IgD-negative memory B cell (primary cell): ENCODE measurements around the gene SRGN. TPM values are rescaled to one million over a fixed set of nuclear protein-coding genes. Genes with fewer than 3 reads are reported as not detected.
A peak's percentile ranks its signal among the peaks of the same experiment; 100 is the strongest.

Experiments used
- H3K27ac Mint-ChIP-seq, 3 donors: one replicate each; pipeline ENCODE4 v1.8.0; 2020 to 2022; ENCODE audit warnings: mild to moderate bottlenecking in 3 of 3, mixed read lengths in 3 of 3, moderate library complexity in 1 of 3
- H3K27me3 Mint-ChIP-seq: one replicate; pipeline ENCODE4 v1.8.0; 2021; ENCODE audit warnings: mixed read lengths
- H3K36me3 Mint-ChIP-seq: one replicate; pipeline ENCODE4 v1.8.0; 2020; ENCODE audit warnings: mild to moderate bottlenecking, mixed read lengths
- H3K4me1 Mint-ChIP-seq, 3 donors: one replicate each; pipeline ENCODE4 v1.8.0; 2020 to 2022; ENCODE audit warnings: mixed read lengths in 3 of 3, mild to moderate bottlenecking in 1 of 3
- H3K4me3 Mint-ChIP-seq, 4 donors: one replicate each; pipeline ENCODE4 v1.8.0; 2020 to 2022; ENCODE audit warnings: mild to moderate bottlenecking in 4 of 4, mixed read lengths in 4 of 4, moderate library complexity in 3 of 4
- H3K9me3 Mint-ChIP-seq, 3 donors: one replicate each; pipeline ENCODE4 v1.8.0; 2020 to 2021; ENCODE audit warnings: mixed read lengths in 3 of 3, mild to moderate bottlenecking in 1 of 3
- polyA plus RNA-seq: library from polyadenylated mRNA; unstranded; fragments of 300-500 nt; fragmentation: Illumina TruSeq; gene quantifications from one replicate; pipeline ENCODE4 v1.2.3, GENCODE V29; 2021

SRGN gene
- polyA plus RNA-seq, 1 donor from 2014 or later, result 65.1 TPM

- H3K27ac Mint-ChIP-seq, result no peak overlapping the region
- H3K36me3 Mint-ChIP-seq, result no peaks in the 10 kb centered on the region
- H3K4me3 Mint-ChIP-seq, result no peak overlapping the region
- no peaks in the 10 kb centered on the region for H3K27me3 Mint-ChIP-seq
- peaks cover 3 to 8% (median 3%) of the 10 kb centered on the region in 3 donors for H3K4me1 Mint-ChIP-seq
- H3K9me3 Mint-ChIP-seq, result no peaks in the 10 kb centered on the region
These were observed 18.5 kb upstream of the SRGN start for GRCh38 chr10:69069090-69070042.

- Mint-ChIP-seq H3K9me3 (no peaks in the 10 kb centered on the region), H3K4me3 (no peak overlapping the region), H3K27ac (no peak overlapping the region), H3K4me1 (peaks cover 0 to 3% (median 3%) of the 10 kb centered on the region in 3 donors), H3K27me3 (peaks cover 4% of the 10 kb centered on the region), H3K36me3 (no peaks in the 10 kb centered on the region)
These were observed 17.0 kb upstream of the SRGN start for GRCh38 chr10:69070951-69071350.

GRCh38 chr10:69071610-69072009, 16.3 kb upstream of the SRGN start:
- no peak overlapping the region for H3K4me3 Mint-ChIP-seq
- no peak overlapping the region for H3K27ac Mint-ChIP-seq
- H3K4me1 Mint-ChIP-seq, result peaks cover 0 to 3% (median 0%) of the 10 kb centered on the region in 3 donors
- no peaks in the 10 kb centered on the region for H3K9me3 Mint-ChIP-seq
- H3K36me3 Mint-ChIP-seq, result no peaks in the 10 kb centered on the region
- H3K27me3 Mint-ChIP-seq, result peaks cover 4% of the 10 kb centered on the region

GRCh38 chr10:69073026-69073425, 14.9 kb upstream of the SRGN start:
- Mint-ChIP-seq H3K9me3 (no peaks in the 10 kb centered on the region), H3K36me3 (no peaks in the 10 kb centered on the region), H3K4me1 (peaks cover 0 to 3% (median 0%) of the 10 kb centered on the region in 3 donors), H3K4me3 (no peak overlapping the region), H3K27me3 (peaks cover 4% of the 10 kb centered on the region), H3K27ac (peak overlapping the region in 1 of 3 donors; percentile 53)

GRCh38 chr10:69073736-69074364, 14.1 kb upstream of the SRGN start:
- Mint-ChIP-seq H3K4me1 (peaks cover 0 to 3% (median 0%) of the 10 kb centered on the region in 3 donors), H3K4me3 (no peak overlapping the region), H3K27ac (no peak overlapping the region), H3K27me3 (peaks cover 4% of the 10 kb centered on the region), H3K36me3 (no peaks in the 10 kb centered on the region), H3K9me3 (no peaks in the 10 kb centered on the region)

GRCh38 chr10:69074532-69074931, 13.4 kb upstream of the SRGN start:
- Mint-ChIP-seq H3K4me1 (peaks cover 0 to 3% (median 0%) of the 10 kb centered on the region in 3 donors), H3K9me3 (no peaks in the 10 kb centered on the region), H3K4me3 (no peak overlapping the region), H3K36me3 (no peaks in the 10 kb centered on the region), H3K27me3 (peaks cover 4% of the 10 kb centered on the region), H3K27ac (no peak overlapping the region)

- Mint-ChIP-seq H3K27me3 (peaks cover 4% of the 10 kb centered on the region), H3K27ac (no peak overlapping the region), H3K4me3 (no peak overlapping the region), H3K4me1 (peaks cover 0 to 3% (median under 1%) of the 10 kb centered on the region in 3 donors), H3K9me3 (no peaks in the 10 kb centered on the region), H3K36me3 (no peaks in the 10 kb centered on the region)
These were observed 12.5 kb upstream of the SRGN start for GRCh38 chr10:69075431-69075830.

GRCh38 chr10:69078311-69078710, 9.6 kb upstream of the SRGN start:
- H3K27ac Mint-ChIP-seq, result no peak overlapping the region
- H3K4me3 Mint-ChIP-seq, result no peak overlapping the region
- H3K4me1 Mint-ChIP-seq, result peaks cover 0 to 4% (median 0%) of the 10 kb centered on the region in 3 donors
- H3K36me3 Mint-ChIP-seq, result no peaks in the 10 kb centered on the region
- H3K27me3 Mint-ChIP-seq, result peaks cover 4% of the 10 kb centered on the region
- no peaks in the 10 kb centered on the region for H3K9me3 Mint-ChIP-seq

GRCh38 chr10:69080226-69080625, 7.7 kb upstream of the SRGN start:
- no peaks in the 10 kb centered on the region for H3K9me3 Mint-ChIP-seq
- H3K36me3 Mint-ChIP-seq, result no peaks in the 10 kb centered on the region
- H3K4me3 Mint-ChIP-seq, result no peak overlapping the region
- H3K4me1 Mint-ChIP-seq, result peaks cover 0 to 8% (median 0%) of the 10 kb centered on the region in 3 donors
- H3K27me3 Mint-ChIP-seq, result peaks cover 1% of the 10 kb centered on the region
- H3K27ac Mint-ChIP-seq, result no peak overlapping the region

GRCh38 chr10:69086001-69086509, 1.8 kb upstream of the SRGN start:
- peak overlapping the region in 2 of 3 donors; percentile 36 to 73 for H3K27ac Mint-ChIP-seq
- H3K9me3 Mint-ChIP-seq, result peaks cover 0 to 1% (median 0%) of the 10 kb centered on the region in 3 donors
- H3K27me3 Mint-ChIP-seq, result no peaks in the 10 kb centered on the region
- peaks cover 30 to 42% (median 31%) of the 10 kb centered on the region in 3 donors for H3K4me1 Mint-ChIP-seq
- peak overlapping the region in 3 of 4 donors; percentile 28 to 88 (median 87) for H3K4me3 Mint-ChIP-seq
- H3K36me3 Mint-ChIP-seq, result no peaks in the 10 kb centered on the region

GRCh38 chr10:69088471-69088769, 517 bp downstream of the SRGN start:
- peaks cover 40 to 53% (median 44%) of the 10 kb centered on the region in 3 donors for H3K4me1 Mint-ChIP-seq
- H3K4me3 Mint-ChIP-seq, result peak overlapping the region; percentile 85 to 96 (median 92)
- H3K36me3 Mint-ChIP-seq, result no peaks in the 10 kb centered on the region
- peak overlapping the region; percentile 91 to 95 (median 93) for H3K27ac Mint-ChIP-seq
- H3K9me3 Mint-ChIP-seq, result peaks cover 0 to 1% (median 0%) of the 10 kb centered on the region in 3 donors
- H3K27me3 Mint-ChIP-seq, result no peaks in the 10 kb centered on the region

- Mint-ChIP-seq H3K4me1 (peaks cover 41 to 54% (median 44%) of the 10 kb centered on the region in 3 donors), H3K27me3 (no peaks in the 10 kb centered on the region), H3K4me3 (peak overlapping the region; percentile 85 to 96 (median 92)), H3K27ac (peak overlapping the region; percentile 91 to 96 (median 93)), H3K36me3 (no peaks in the 10 kb centered on the region), H3K9me3 (peaks cover 0 to 1% (median 0%) of the 10 kb centered on the region in 3 donors)
These were observed 1.0 kb downstream of the SRGN start for GRCh38 chr10:69088801-69089501.

- H3K4me1 Mint-ChIP-seq, result peaks cover 41 to 53% (median 44%) of the 10 kb centered on the region in 3 donors
- no peaks in the 10 kb centered on the region for H3K36me3 Mint-ChIP-seq
- H3K27me3 Mint-ChIP-seq, result no peaks in the 10 kb centered on the region
- H3K27ac Mint-ChIP-seq, result peak overlapping the region; percentile 69 to 96 (median 91)
- H3K9me3 Mint-ChIP-seq, result peaks cover 0 to 1% (median 0%) of the 10 kb centered on the region in 3 donors
- H3K4me3 Mint-ChIP-seq, result peak overlapping the region; percentile 71 to 93 (median 84)
These were observed 2.0 kb downstream of the SRGN start for GRCh38 chr10:69089638-69090599.

- H3K27ac Mint-ChIP-seq, result peak overlapping the region; percentile 69 to 96 (median 91)
- H3K36me3 Mint-ChIP-seq, result no peaks in the 10 kb centered on the region
- no peaks in the 10 kb centered on the region for H3K27me3 Mint-ChIP-seq
- peak overlapping the region; percentile 71 to 93 (median 84) for H3K4me3 Mint-ChIP-seq
- H3K4me1 Mint-ChIP-seq, result peaks cover 41 to 50% (median 46%) of the 10 kb centered on the region in 3 donors
- peaks cover 0 to 1% (median 0%) of the 10 kb centered on the region in 3 donors for H3K9me3 Mint-ChIP-seq
These were observed 2.8 kb downstream of the SRGN start for GRCh38 chr10:69090685-69091084.
